Transverse colon (tissue), 4 donors: ENCODE data around the gene CLIC4. TPM values are rescaled to one million over a fixed set of nuclear protein-coding genes. Genes with fewer than 3 reads are reported as not detected.

Experiments used
- DNase-seq: peaks from one replicate; pipeline ENCODE4 v3.0.0-alpha.2; 2019
- H3K27ac ChIP-seq, 4 donors: fragments of 200-600 bp; sonication (generic); 2 replicates each; pipeline ENCODE4 v1.5.1; 2016 to 2018; ENCODE audit warnings: inconsistent platforms in 4 of 4
- H3K27me3 ChIP-seq: fragments of 200-600 bp; sonication (generic); 2 replicates; pipeline ENCODE4 v1.5.1; 2017; ENCODE audit warnings: inconsistent platforms
- H3K36me3 ChIP-seq, 4 donors: fragments of 200-600 bp; sonication (generic); 2 replicates each; pipeline ENCODE4 v1.5.1; 2017 to 2019; ENCODE audit warnings: inconsistent platforms in 4 of 4
- H3K4me1 ChIP-seq, 4 donors: fragments of 200-600 bp; sonication (generic); 2 replicates each; pipeline ENCODE4 v1.5.1; 2017 to 2020; ENCODE audit warnings: inconsistent platforms in 4 of 4
- H3K4me3 ChIP-seq, 4 donors: fragments of 200-600 bp; sonication (generic); 1 replicate in 1 of 4; 2 replicates in 3 of 4; pipeline versions ENCODE4 v1.5.1 to v1.6.1; 2017 to 2019; ENCODE audit warnings: inconsistent platforms in 4 of 4
- H3K9me3 ChIP-seq, 2 donors: fragments of 200-600 bp; sonication (generic); 2 replicates each; pipeline ENCODE4 v1.5.1; 2017 to 2019; ENCODE audit warnings: inconsistent platforms in 2 of 2
- EP300 ChIP-seq: sonication (generic); formaldehyde crosslinking; IDR thresholded peaks from one replicate; pipeline ENCODE4 v1.6.1; 2017; ENCODE audit warnings: antibody characterized with exemption, low read depth
- POLR2A ChIP-seq: fragments of 450-650 bp; IDR thresholded peaks from one replicate; pipeline ENCODE4 v1.6.1; 2016; ENCODE audit warnings: antibody characterized with exemption, mild to moderate bottlenecking, moderate library complexity
- POLR2AphosphoS5 ChIP-seq, 3 donors: sonication (generic); formaldehyde crosslinking; IDR thresholded peaks; one replicate each; pipeline ENCODE4 v1.6.1; 2016; ENCODE audit warnings: antibody characterized with exemption in 3 of 3
- WGBS, 2 donors: methylation state at CpG; one replicate each; pipeline ENCODE4 v1.1.5; 2018; ENCODE audit warnings: low coverage in 1 of 2; 5-methylcytosine and 5-hydroxymethylcytosine counted together
- in situ Hi-C, 4 donors: fragments of 200-750 bp; cut with MboI; loops; one replicate each; pipeline versions ENCODE4 v1.15.0 to v1.15.1; 2017; ENCODE audit warnings: low sequenced_read_pairs in 3 of 4, low pct_ligation_motif_present in 1 of 4, low pct_unique_long_range_greater_than_20kb in 1 of 4
- intact Hi-C: fragments of 100-400 bp; cut with DNase I; formaldehyde crosslinking; loops from one replicate; pipeline ENCODE4 v1.15.1; 2023; ENCODE audit warnings: low total_unique reads
- total RNA-seq, 4 donors: library from RNA; depleted of rRNA; stranded (reverse); fragments of >200 nt; gene quantifications; one replicate each; pipeline ENCODE4 v1.1.0, GENCODE V29; 2016
- TF ChIP-seq, protein P1 (sequence below), 5 experiments: fragments of 200-600 bp in 3 of 5; fragments of 450-650 bp in 2 of 5; sonication (generic) in 3 of 5; IDR thresholded peaks; 1 replicate in 2 of 5; 2 replicates in 3 of 5; pipeline ENCODE4 v1.5.1; 2016 to 2017; ENCODE audit warnings: antibody characterized with exemption in 5 of 5, inconsistent platforms in 3 of 5, mild to moderate bottlenecking in 2 of 5, moderate library complexity in 1 of 5

CLIC4 gene
- total RNA-seq, 4 donors from 2014 or later = 52.4 to 107 (median 65.0) TPM

- H3K36me3 ChIP-seq = no peaks in the 10 kb centered on the region
- 40 to 73% methylated on average over 1 of the region's 1 CpG for WGBS, 2 donors
- H3K4me1 ChIP-seq = peaks cover 0 to 58% (median 9%) of the 10 kb centered on the region in 4 donors
- no peak for DNase-seq
- no peak overlapping the region for H3K27ac ChIP-seq
- no peaks in the 10 kb centered on the region for H3K27me3 ChIP-seq
- no peaks in the 10 kb centered on the region for H3K9me3 ChIP-seq
- TF ChIP-seq POLR2AphosphoS5 (IDR thresholded peaks at IDR 0.05) (no peak), POLR2A (no peak), EP300 (no peak)
- TF ChIP-seq, protein P1, sequence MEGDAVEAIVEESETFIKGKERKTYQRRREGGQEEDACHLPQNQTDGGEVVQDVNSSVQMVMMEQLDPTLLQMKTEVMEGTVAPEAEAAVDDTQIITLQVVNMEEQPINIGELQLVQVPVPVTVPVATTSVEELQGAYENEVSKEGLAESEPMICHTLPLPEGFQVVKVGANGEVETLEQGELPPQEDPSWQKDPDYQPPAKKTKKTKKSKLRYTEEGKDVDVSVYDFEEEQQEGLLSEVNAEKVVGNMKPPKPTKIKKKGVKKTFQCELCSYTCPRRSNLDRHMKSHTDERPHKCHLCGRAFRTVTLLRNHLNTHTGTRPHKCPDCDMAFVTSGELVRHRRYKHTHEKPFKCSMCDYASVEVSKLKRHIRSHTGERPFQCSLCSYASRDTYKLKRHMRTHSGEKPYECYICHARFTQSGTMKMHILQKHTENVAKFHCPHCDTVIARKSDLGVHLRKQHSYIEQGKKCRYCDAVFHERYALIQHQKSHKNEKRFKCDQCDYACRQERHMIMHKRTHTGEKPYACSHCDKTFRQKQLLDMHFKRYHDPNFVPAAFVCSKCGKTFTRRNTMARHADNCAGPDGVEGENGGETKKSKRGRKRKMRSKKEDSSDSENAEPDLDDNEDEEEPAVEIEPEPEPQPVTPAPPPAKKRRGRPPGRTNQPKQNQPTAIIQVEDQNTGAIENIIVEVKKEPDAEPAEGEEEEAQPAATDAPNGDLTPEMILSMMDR (IDR thresholded peaks at IDR 0.05) = no peak
- H3K4me3 ChIP-seq = no peak overlapping the region
- in situ Hi-C loops (loop anchor here in 1 of 4 donors (5.0 kb wide), 1 partner anchor 139 kb away; no protein-coding TSS in a partner anchor), intact Hi-C loops (loop anchor here (10.0 kb wide), 1 partner anchor 82 kb away; the partner anchor contains the start of gene CLIC4)
Measured at GRCh38 chr1:24826510-24826909, 81.3 kb downstream of the CLIC4 start.

DNA sequence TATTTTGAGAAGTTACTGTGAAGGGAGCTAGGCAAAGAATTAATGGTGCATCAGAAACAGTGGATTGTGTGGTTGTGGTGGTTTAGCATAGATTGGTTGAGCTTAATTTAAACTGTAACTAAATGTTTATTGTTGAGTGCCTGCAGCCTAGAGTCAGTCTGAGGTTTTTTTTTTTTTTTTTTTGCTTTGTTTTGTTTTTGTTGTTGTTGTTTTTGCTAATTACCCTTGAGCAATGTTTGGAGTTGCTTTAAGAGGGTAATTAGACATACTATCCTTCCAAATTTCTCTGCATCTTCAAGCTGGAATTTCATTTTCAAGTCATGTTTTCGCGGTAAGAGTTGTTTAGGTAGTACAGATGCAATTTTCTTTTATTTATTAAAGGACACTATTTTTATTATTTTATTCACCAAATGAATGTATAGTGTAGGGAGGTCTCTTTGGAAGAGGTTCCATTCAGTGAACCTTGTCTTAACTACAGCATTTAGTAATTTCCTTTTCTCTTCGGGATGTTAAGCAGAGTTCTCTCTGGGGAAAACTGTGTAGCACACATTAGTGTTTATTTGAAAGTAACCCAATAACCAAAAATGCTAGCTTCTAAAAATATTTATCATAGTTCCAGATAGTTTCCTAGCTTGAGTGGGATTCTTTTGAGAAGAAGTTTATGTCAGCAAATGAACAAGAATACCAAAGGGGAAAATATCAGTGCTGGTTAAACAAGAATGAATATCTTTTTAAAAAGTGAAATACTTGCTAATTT, 82.3 kb downstream of the CLIC4 start:
- H3K36me3 ChIP-seq = no peaks in the 10 kb centered on the region
- H3K4me3 ChIP-seq = no peak overlapping the region
- in situ Hi-C loops = loop anchor here in 1 of 4 donors (5.0 kb wide), 1 partner anchor 140 kb away; no protein-coding TSS in a partner anchor
- TF ChIP-seq POLR2A = no peak
- TF ChIP-seq, protein P1 (IDR thresholded peaks at IDR 0.05) = no peak
- TF ChIP-seq POLR2AphosphoS5 (IDR thresholded peaks at IDR 0.05) = no peak
- TF ChIP-seq EP300 = no peak
- H3K9me3 ChIP-seq = no peaks in the 10 kb centered on the region
- no peak for DNase-seq
- WGBS, 2 donors = 68 to 76% methylated on average over 3 of the region's 3 CpGs
- H3K4me1 ChIP-seq = peaks cover 0 to 57% (median 9%) of the 10 kb centered on the region in 4 donors
- H3K27ac ChIP-seq = peak overlapping the region in 3 of 4 donors; percentile 1 to 18 (median 13)
- no peaks in the 10 kb centered on the region for H3K27me3 ChIP-seq
- intact Hi-C loops = loop anchor here (10.0 kb wide), 1 partner anchor 83 kb away; the partner anchor contains the start of gene CLIC4

- Histone ChIP-seq H3K4me1 (peaks cover 0 to 56% (median 9%) of the 10 kb centered on the region in 4 donors), H3K27me3 (no peaks in the 10 kb centered on the region), H3K9me3 (no peaks in the 10 kb centered on the region), H3K36me3 (no peaks in the 10 kb centered on the region), H3K27ac (peak overlapping the region in 3 of 4 donors; percentile 1 to 18 (median 13)), H3K4me3 (no peak overlapping the region)
- intact Hi-C loops (loop anchor here (10.0 kb wide), 1 partner anchor 84 kb away; the partner anchor contains the start of gene CLIC4), in situ Hi-C loops (loop anchor here in 1 of 4 donors (5.0 kb wide), 1 partner anchor 141 kb away; no protein-coding TSS in a partner anchor)
- 72 to 79% methylated on average over 4 of the region's 4 CpGs for WGBS, 2 donors
- TF ChIP-seq, protein P1 (IDR thresholded peaks at IDR 0.05) = no peak
- TF ChIP-seq EP300 = no peak
- no peak for TF ChIP-seq POLR2AphosphoS5 (IDR thresholded peaks at IDR 0.05)
- no peak for TF ChIP-seq POLR2A
- no peak for DNase-seq
Measured at GRCh38 chr1:24828183-24828886, 83.1 kb downstream of the CLIC4 start.

- no peaks in the 10 kb centered on the region for H3K27me3 ChIP-seq
- no peaks in the 10 kb centered on the region for H3K9me3 ChIP-seq
- no peak overlapping the region for H3K4me3 ChIP-seq
- intact Hi-C loops = loop anchor here (10.0 kb wide), 1 partner anchor 84 kb away; the partner anchor contains the start of gene CLIC4
- 79% methylated on average over 2 of the region's 2 CpGs for WGBS, 2 donors
- in situ Hi-C loops = loop anchor here in 1 of 4 donors (5.0 kb wide), 1 partner anchor 142 kb away; no protein-coding TSS in a partner anchor
- no peak for TF ChIP-seq POLR2AphosphoS5 (IDR thresholded peaks at IDR 0.05)
- TF ChIP-seq, protein P1 (IDR thresholded peaks at IDR 0.05) = no peak
- no peak for TF ChIP-seq POLR2A
- no peak for TF ChIP-seq EP300
- H3K27ac ChIP-seq = peak overlapping the region in 1 of 4 donors; percentile 6
- no peak for DNase-seq
- H3K4me1 ChIP-seq = peaks cover 0 to 56% (median 9%) of the 10 kb centered on the region in 4 donors
- H3K36me3 ChIP-seq = no peaks in the 10 kb centered on the region
Measured at GRCh38 chr1:24828887-24829192, 83.6 kb downstream of the CLIC4 start.
